ENCODE results near the gene CEP72. TPM values are rescaled to one million over a fixed set of nuclear protein-coding genes. Genes with fewer than 3 reads are reported as not detected.

CEP72 gene
- total and polyA plus RNA-seq, 5 donors from 2014 or later, result 3.2 to 12.3 (median 3.8) TPM

- Histone ChIP-seq H3K4me3 (ENCODE audit: low read depth, low read length) (no peak overlapping the region), H3K4me1 (ENCODE audit: control insufficient read depth, insufficient read depth, low read length, poor library complexity, severe bottlenecking) (no peaks in the 10 kb centered on the region), H3K27me3 (ENCODE audit: control insufficient read depth, insufficient read depth, low read length) (peaks cover 22% of the 10 kb centered on the region), H3K9me3 (ENCODE audit: control insufficient read depth in 2 of 2, low read length in 2 of 2) (no peaks in the 10 kb centered on the region), H3K27ac (ENCODE audit: insufficient read depth, low read length, poor library complexity, severe bottlenecking) (no peak overlapping the region), H3K36me3 (ENCODE audit: control insufficient read depth, insufficient read depth, low read length) (no peaks in the 10 kb centered on the region)
- H3K4me1 Mint-ChIP-seq, result peaks cover 0 to 4% (median 3%) of the 10 kb centered on the region in 4 donors
- DNase-seq (no peak), ATAC-seq (ENCODE audit: low read depth in 2 of 2) (no peak)
- no peaks in the 10 kb centered on the region for H3K36me3 Mint-ChIP-seq
- peaks cover 0 to 2% (median 0%) of the 10 kb centered on the region in 7 donors for H3K9me3 Mint-ChIP-seq
- H3K27ac Mint-ChIP-seq, result no peak overlapping the region
- peaks cover 46% of the 10 kb centered on the region for H3K27me3 Mint-ChIP-seq
- no peak overlapping the region for H3K4me3 Mint-ChIP-seq
Observed at GRCh38 chr5:593511-593910, 18.6 kb upstream of the CEP72 start.

- Histone ChIP-seq H3K27ac (ENCODE audit: insufficient read depth, low read length, poor library complexity, severe bottlenecking) (no peak overlapping the region), H3K9me3 (ENCODE audit: control insufficient read depth in 2 of 2, low read length in 2 of 2) (no peaks in the 10 kb centered on the region), H3K36me3 (ENCODE audit: control insufficient read depth, insufficient read depth, low read length) (no peaks in the 10 kb centered on the region), H3K4me1 (ENCODE audit: control insufficient read depth, insufficient read depth, low read length, poor library complexity, severe bottlenecking) (no peaks in the 10 kb centered on the region), H3K4me3 (ENCODE audit: low read depth, low read length) (no peak overlapping the region), H3K27me3 (ENCODE audit: control insufficient read depth, insufficient read depth, low read length) (peaks cover 22% of the 10 kb centered on the region)
- H3K4me3 Mint-ChIP-seq, result no peak overlapping the region
- H3K36me3 Mint-ChIP-seq, result no peaks in the 10 kb centered on the region
- H3K9me3 Mint-ChIP-seq, result peaks cover 0 to 2% (median 0%) of the 10 kb centered on the region in 7 donors
- peaks cover 0 to 6% (median 4%) of the 10 kb centered on the region in 4 donors for H3K4me1 Mint-ChIP-seq
- DNase-seq, result no peak
- no peak for ATAC-seq (ENCODE audit: low read depth in 2 of 2)
- no peak overlapping the region for H3K27ac Mint-ChIP-seq
- peaks cover 54% of the 10 kb centered on the region for H3K27me3 Mint-ChIP-seq
Observed at GRCh38 chr5:594226-594860, 17.8 kb upstream of the CEP72 start.

- H3K4me1 ChIP-seq (ENCODE audit: control insufficient read depth, insufficient read depth, low read length, poor library complexity, severe bottlenecking), result no peaks in the 10 kb centered on the region
- peaks cover 18% of the 10 kb centered on the region for H3K27me3 ChIP-seq (ENCODE audit: control insufficient read depth, insufficient read depth, low read length)
- no peak overlapping the region for H3K27ac Mint-ChIP-seq
- no peak overlapping the region for H3K4me3 ChIP-seq (ENCODE audit: low read depth, low read length)
- no peaks in the 10 kb centered on the region for H3K36me3 ChIP-seq (ENCODE audit: control insufficient read depth, insufficient read depth, low read length)
- H3K9me3 Mint-ChIP-seq, result peaks cover 0 to 1% (median 0%) of the 10 kb centered on the region in 7 donors
- ATAC-seq (ENCODE audit: low read depth in 2 of 2) (no peak), DNase-seq (no peak)
- peaks cover 56% of the 10 kb centered on the region for H3K27me3 Mint-ChIP-seq
- no peaks in the 10 kb centered on the region for H3K9me3 ChIP-seq (ENCODE audit: control insufficient read depth in 2 of 2, low read length in 2 of 2)
- no peak overlapping the region for H3K27ac ChIP-seq (ENCODE audit: insufficient read depth, low read length, poor library complexity, severe bottlenecking)
- H3K4me3 Mint-ChIP-seq, result no peak overlapping the region
- H3K4me1 Mint-ChIP-seq, result peaks cover 0 to 6% (median 4%) of the 10 kb centered on the region in 4 donors
- H3K36me3 Mint-ChIP-seq, result no peaks in the 10 kb centered on the region
Observed at GRCh38 chr5:595285-595875, 16.8 kb upstream of the CEP72 start.

- H3K27me3 Mint-ChIP-seq, result peaks cover 47% of the 10 kb centered on the region
- H3K4me1 ChIP-seq (ENCODE audit: control insufficient read depth, insufficient read depth, low read length, poor library complexity, severe bottlenecking), result no peaks in the 10 kb centered on the region
- H3K36me3 ChIP-seq (ENCODE audit: control insufficient read depth, insufficient read depth, low read length), result no peaks in the 10 kb centered on the region
- no peak overlapping the region for H3K27ac Mint-ChIP-seq
- H3K36me3 Mint-ChIP-seq, result no peaks in the 10 kb centered on the region
- no peaks in the 10 kb centered on the region for H3K9me3 Mint-ChIP-seq
- H3K4me3 ChIP-seq (ENCODE audit: low read depth, low read length), result no peak overlapping the region
- peaks cover 0 to 6% (median 4%) of the 10 kb centered on the region in 4 donors for H3K4me1 Mint-ChIP-seq
- ATAC-seq (ENCODE audit: low read depth in 2 of 2) (no peak), DNase-seq (no peak)
- no peak overlapping the region for H3K27ac ChIP-seq (ENCODE audit: insufficient read depth, low read length, poor library complexity, severe bottlenecking)
- H3K27me3 ChIP-seq (ENCODE audit: control insufficient read depth, insufficient read depth, low read length), result peaks cover 17% of the 10 kb centered on the region
- H3K9me3 ChIP-seq (ENCODE audit: control insufficient read depth in 2 of 2, low read length in 2 of 2), result no peaks in the 10 kb centered on the region
- H3K4me3 Mint-ChIP-seq, result no peak overlapping the region
Observed at GRCh38 chr5:597871-598563, 14.1 kb upstream of the CEP72 start.

- H3K27me3 Mint-ChIP-seq, result peaks cover 43% of the 10 kb centered on the region
- no peak for DNase-seq
Observed at GRCh38 chr5:598564-598890, 13.6 kb upstream of the CEP72 start.

GRCh38 chr5:600886-601541 lies 11.1 kb upstream of the CEP72 start:
- Mint-ChIP-seq H3K27ac (no peak overlapping the region), H3K4me1 (peaks cover 0 to 6% (median 4%) of the 10 kb centered on the region in 4 donors), H3K36me3 (no peaks in the 10 kb centered on the region), H3K9me3 (peaks cover 0 to 2% (median 0%) of the 10 kb centered on the region in 7 donors), H3K4me3 (no peak overlapping the region), H3K27me3 (peaks cover 38% of the 10 kb centered on the region)
- peaks cover 10% of the 10 kb centered on the region for H3K27me3 ChIP-seq (ENCODE audit: control insufficient read depth, insufficient read depth, low read length)
- no peak overlapping the region for H3K27ac ChIP-seq (ENCODE audit: insufficient read depth, low read length, poor library complexity, severe bottlenecking)
- DNase-seq (no peak), ATAC-seq (ENCODE audit: low read depth in 2 of 2) (no peak)
- H3K4me1 ChIP-seq (ENCODE audit: control insufficient read depth, insufficient read depth, low read length, poor library complexity, severe bottlenecking), result no peaks in the 10 kb centered on the region
- H3K36me3 ChIP-seq (ENCODE audit: control insufficient read depth, insufficient read depth, low read length), result no peaks in the 10 kb centered on the region
- H3K9me3 ChIP-seq (ENCODE audit: control insufficient read depth in 2 of 2, low read length in 2 of 2), result no peaks in the 10 kb centered on the region
- no peak overlapping the region for H3K4me3 ChIP-seq (ENCODE audit: low read depth, low read length)

More at GRCh38 chr5:598564-598890, 13.6 kb upstream of the CEP72 start:
- H3K27ac ChIP-seq (ENCODE audit: insufficient read depth, low read length, poor library complexity, severe bottlenecking), result no peak overlapping the region
- ATAC-seq (ENCODE audit: low read depth in 2 of 2), result no peak
- no peaks in the 10 kb centered on the region for H3K4me1 ChIP-seq (ENCODE audit: control insufficient read depth, insufficient read depth, low read length, poor library complexity, severe bottlenecking)
- no peak overlapping the region for H3K4me3 ChIP-seq (ENCODE audit: low read depth, low read length)
- H3K36me3 ChIP-seq (ENCODE audit: control insufficient read depth, insufficient read depth, low read length), result no peaks in the 10 kb centered on the region
- Mint-ChIP-seq H3K9me3 (no peaks in the 10 kb centered on the region), H3K36me3 (no peaks in the 10 kb centered on the region), H3K4me1 (peaks cover 0 to 6% (median 4%) of the 10 kb centered on the region in 4 donors), H3K27ac (no peak overlapping the region), H3K4me3 (no peak overlapping the region)
- peaks cover 17% of the 10 kb centered on the region for H3K27me3 ChIP-seq (ENCODE audit: control insufficient read depth, insufficient read depth, low read length)
- no peaks in the 10 kb centered on the region for H3K9me3 ChIP-seq (ENCODE audit: control insufficient read depth in 2 of 2, low read length in 2 of 2)

GRCh38 chr5:601771-602465 lies 10.2 kb upstream of the CEP72 start:
- H3K9me3 ChIP-seq (ENCODE audit: control insufficient read depth in 2 of 2, low read length in 2 of 2), result no peaks in the 10 kb centered on the region
- no peak for ATAC-seq (ENCODE audit: low read depth in 2 of 2)
- peaks cover 29% of the 10 kb centered on the region for H3K27me3 Mint-ChIP-seq

More at GRCh38 chr5:601771-602465, 10.2 kb upstream of the CEP72 start:
- H3K4me3 ChIP-seq (ENCODE audit: low read depth, low read length), result no peak overlapping the region
- no peak for DNase-seq
- H3K4me1 ChIP-seq (ENCODE audit: control insufficient read depth, insufficient read depth, low read length, poor library complexity, severe bottlenecking), result no peaks in the 10 kb centered on the region
- Mint-ChIP-seq H3K4me1 (peaks cover 0 to 6% (median 4%) of the 10 kb centered on the region in 4 donors), H3K27ac (no peak overlapping the region), H3K9me3 (peaks cover 0 to 2% (median 0%) of the 10 kb centered on the region in 7 donors), H3K36me3 (no peaks in the 10 kb centered on the region), H3K4me3 (no peak overlapping the region)
- H3K27me3 ChIP-seq (ENCODE audit: control insufficient read depth, insufficient read depth, low read length), result peaks cover 4% of the 10 kb centered on the region
- no peaks in the 10 kb centered on the region for H3K36me3 ChIP-seq (ENCODE audit: control insufficient read depth, insufficient read depth, low read length)
- H3K27ac ChIP-seq (ENCODE audit: insufficient read depth, low read length, poor library complexity, severe bottlenecking), result no peak overlapping the region

Data from CD4-positive, CD25-positive, alpha-beta regulatory T cell (primary cell).